Left lung (tissue), 10 donors: Measurements from ENCODE around the gene PCDH18. TPM values are rescaled to one million over a fixed set of nuclear protein-coding genes. Genes with fewer than 3 reads are reported as not detected.
"Not testable (repeated sequence)": the region's sequence is repeated elsewhere in the genome, so short reads cannot be mapped to it uniquely, and the experiment has no call there.

ENCODE experiments used
- ATAC-seq: fragments of 200-7000 bp; cut with Tn5 transposase; one replicate; pipeline ENCODE4 v1.9.1; 2020; ENCODE audit warnings: moderate library complexity
- DNase-seq, 4 donors: peaks; one replicate each; pipeline ENCODE4 v3.0.0-alpha.2; 2013 to 2020
- H3K27ac ChIP-seq, 2 donors: fragments of 200-600 bp; sonication (generic) in 1 of 2; one replicate each; pipeline versions ENCODE4 v1.5.0 to v1.8.0; 2020 to 2021
- H3K27me3 ChIP-seq, 2 donors: fragments of 200-600 bp; sonication (generic) in 1 of 2; one replicate each; pipeline versions ENCODE4 v1.5.0 to v1.8.0; 2020 to 2021
- H3K36me3 ChIP-seq, 2 donors: fragments of 200-600 bp; sonication (generic) in 1 of 2; one replicate each; pipeline versions ENCODE4 v1.5.0 to v1.8.0; 2020 to 2021
- H3K4me1 ChIP-seq, 2 donors: fragments of 200-600 bp; one replicate each; pipeline ENCODE4 v1.8.0; 2021
- H3K4me3 ChIP-seq, 2 donors: fragments of 200-600 bp; sonication (generic) in 1 of 2; one replicate each; pipeline versions ENCODE4 v1.5.0 to v1.8.0; 2020 to 2021; ENCODE audit warnings: mild to moderate bottlenecking in 1 of 2
- H3K9me3 ChIP-seq, 2 donors: fragments of 200-600 bp; sonication (generic) in 1 of 2; one replicate each; pipeline versions ENCODE4 v1.5.0 to v1.8.0; 2020 to 2021
- CTCF ChIP-seq, 2 donors: fragments of 200-600 bp; sonication (generic) in 1 of 2; IDR thresholded peaks; one replicate each; pipeline versions ENCODE4 v1.5.0 to v1.8.0; 2021; ENCODE audit warnings: antibody characterized with exemption in 2 of 2
- intact Hi-C, 2 donors: fragments of 100-400 bp; cut with DNase I; formaldehyde crosslinking; loops; one replicate each; pipeline versions ENCODE4 v1.11.2 to v1.14.2; 2022
- polyA plus RNA-seq, 6 donors: library from polyadenylated mRNA; unstranded; fragments of 120-200 nt; gene quantifications; one replicate each; pipeline ENCODE4 v1.2.1, GENCODE V29; 2013; ENCODE audit not compliant: insufficient read length in 6 of 6
- total RNA-seq, 2 donors: library from RNA; stranded (reverse); fragmentation: NEBNext Ultra II Directional; extraction: Animal tissue kit (Norgen Biotek cat#: 25700); gene quantifications; one replicate each; pipeline ENCODE4 v1.2.1, GENCODE V29; 2021
- donor health status: DM: no; HTN: yes; CAD: no.
- donor health status: DM: no; HTN: no; CAD: no.

PCDH18 gene
- total and polyA plus RNA-seq, 8 donors, result 12.1 to 123 (median 107) TPM

DNA sequence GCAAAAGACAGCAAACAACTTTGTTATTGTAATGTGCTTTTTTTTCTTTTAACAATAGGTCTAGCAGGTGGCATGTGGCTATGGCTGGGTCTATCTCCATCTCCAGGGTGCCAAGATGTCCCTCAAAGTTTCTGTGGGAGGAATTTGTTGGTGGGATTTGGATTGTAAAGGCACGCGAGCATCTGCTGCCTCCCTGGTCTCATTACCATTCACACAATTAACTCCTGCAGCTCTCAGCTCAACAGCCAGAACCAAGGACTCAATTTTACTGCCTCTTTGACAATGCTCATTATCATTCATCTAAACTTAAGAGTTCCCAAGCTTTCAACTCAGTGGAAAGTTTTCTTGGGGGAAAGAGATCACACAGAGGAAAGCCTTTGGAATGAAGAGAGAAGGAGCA, 10.9 kb upstream of the PCDH18 start:
- H3K36me3 ChIP-seq, result no peaks in the 10 kb centered on the region
- no peaks in the 10 kb centered on the region for H3K27me3 ChIP-seq
- no peak for TF ChIP-seq CTCF (IDR thresholded peaks at IDR 0.05)
- H3K9me3 ChIP-seq, result no peaks in the 10 kb centered on the region
- no peak for ATAC-seq
- H3K4me3 ChIP-seq, result no peak overlapping the region
- H3K4me1 ChIP-seq, result no peaks in the 10 kb centered on the region
- H3K27ac ChIP-seq, result no peak overlapping the region
- intact Hi-C loops, result no loop called here
- no peak for DNase-seq

GRCh38 chr4:137541876-137542646, 9.8 kb upstream of the PCDH18 start:
- Histone ChIP-seq H3K9me3 (no peaks in the 10 kb centered on the region), H3K4me3 (no peak overlapping the region), H3K4me1 (no peaks in the 10 kb centered on the region), H3K36me3 (no peaks in the 10 kb centered on the region), H3K27me3 (no peaks in the 10 kb centered on the region), H3K27ac (no peak overlapping the region)
- TF ChIP-seq CTCF (IDR thresholded peaks at IDR 0.05), result no peak
- intact Hi-C loops, result no loop called here
- ATAC-seq, result no peak
- no peak for DNase-seq

- no peak overlapping the region for H3K4me3 ChIP-seq
- intact Hi-C loops, result no loop called here
- TF ChIP-seq CTCF (IDR thresholded peaks at IDR 0.05), result no peak
Measured at GRCh38 chr4:137541181-137541580, 8.9 kb upstream of the PCDH18 start.

DNA sequence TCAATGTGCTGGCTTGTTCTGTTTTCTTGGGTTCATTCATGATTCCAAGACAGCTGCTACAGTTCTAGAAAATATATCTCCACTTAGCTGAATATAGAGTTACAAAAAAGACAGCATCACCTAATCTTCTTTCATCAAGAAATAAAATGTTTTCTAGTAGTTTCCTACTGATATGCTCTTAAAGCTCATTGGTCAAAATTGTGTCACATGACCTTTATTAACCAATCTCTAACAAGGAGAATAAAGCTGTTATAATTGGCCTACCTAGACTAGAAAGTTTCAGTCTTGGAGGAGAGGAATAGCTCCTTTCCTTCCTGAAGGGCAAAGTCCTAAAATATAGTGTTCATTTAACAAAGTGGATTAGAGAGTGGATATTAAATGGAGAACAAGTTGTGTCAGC, 8.1 kb upstream of the PCDH18 start:
- intact Hi-C loops, result no loop called here
- Histone ChIP-seq H3K27me3 (no peaks in the 10 kb centered on the region), H3K27ac (no peak overlapping the region), H3K9me3 (no peaks in the 10 kb centered on the region), H3K4me3 (no peak overlapping the region), H3K4me1 (no peaks in the 10 kb centered on the region), H3K36me3 (no peaks in the 10 kb centered on the region)
- TF ChIP-seq CTCF (IDR thresholded peaks at IDR 0.05), result no peak
- ATAC-seq, result no peak
- DNase-seq, result no peak

More at GRCh38 chr4:137541181-137541580, 8.9 kb upstream of the PCDH18 start:
- Histone ChIP-seq H3K27ac (no peak overlapping the region), H3K27me3 (no peaks in the 10 kb centered on the region), H3K4me1 (no peaks in the 10 kb centered on the region), H3K9me3 (no peaks in the 10 kb centered on the region), H3K36me3 (no peaks in the 10 kb centered on the region)
- ATAC-seq (no peak), DNase-seq (no peak)

DNA sequence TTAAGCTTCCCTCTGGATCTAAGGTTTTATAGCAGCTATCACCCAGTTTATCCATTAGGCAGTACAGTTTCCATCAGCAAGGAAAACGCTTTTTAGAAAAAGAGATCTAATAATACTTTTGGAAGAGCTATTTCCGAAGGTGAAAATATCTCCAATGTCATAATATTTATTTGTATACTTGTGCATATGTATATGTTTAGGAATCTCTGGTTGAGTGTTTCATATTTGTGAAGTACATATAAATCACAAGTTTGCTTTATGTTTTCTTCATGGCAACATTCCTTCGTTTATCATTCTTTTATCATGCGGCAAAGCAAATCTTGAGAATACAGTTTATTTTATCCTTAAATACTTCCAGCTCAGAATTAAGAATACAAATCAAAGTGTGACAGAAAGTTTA, 6.2 kb upstream of the PCDH18 start:
- Histone ChIP-seq H3K27me3 (no peaks in the 10 kb centered on the region), H3K4me1 (no peaks in the 10 kb centered on the region), H3K4me3 (no peak overlapping the region), H3K27ac (no peak overlapping the region), H3K36me3 (no peaks in the 10 kb centered on the region), H3K9me3 (no peaks in the 10 kb centered on the region)
- no peak for TF ChIP-seq CTCF (IDR thresholded peaks at IDR 0.05)
- intact Hi-C loops, result no loop called here
- no peak for DNase-seq
- no peak for ATAC-seq

DNA sequence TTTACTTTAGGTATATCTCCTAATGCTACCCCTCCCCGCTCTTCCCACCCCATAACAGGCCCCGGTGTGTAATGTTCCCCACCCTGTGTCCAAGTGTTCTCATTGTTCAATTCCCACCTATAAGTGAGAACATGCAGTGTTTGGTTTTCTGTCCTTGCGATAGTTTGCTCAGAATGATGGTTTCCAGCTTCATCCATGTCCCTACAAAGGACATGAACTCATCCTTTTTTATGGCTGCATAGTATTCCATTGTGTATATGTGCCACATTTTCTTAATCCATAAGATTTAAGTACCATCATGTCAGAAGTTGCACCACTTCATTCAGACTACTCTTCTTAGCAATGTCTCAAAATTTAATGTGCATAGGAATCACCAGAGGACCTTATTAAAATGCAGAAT, 5.5 kb upstream of the PCDH18 start:
- intact Hi-C loops, ATAC-seq, H3K4me1 ChIP-seq, H3K36me3 ChIP-seq, H3K4me3 ChIP-seq, H3K9me3 ChIP-seq, H3K27me3 ChIP-seq, DNase-seq, H3K27ac ChIP-seq: not testable (repeated sequence)
